Hematopoietic multipotent progenitor cell treated with erythropoietin and hydrocortisone succinate and interleukin-3 and kit ligand, for 15 days (in vitro differentiated cells): ENCODE results near the gene MVD.

Source experiments
- DNase-seq: peaks from one replicate; pipeline ENCODE4 v3.0.0-alpha.2; 2015; ENCODE audit warnings: low spot score

Gene MVD

GRCh38 chr16:88662843-88663606 lies at the start of gene MVD:
MVD (minus strand) TSS chr16:88663091; CDS start chr16:88663080, 11 bp downstream.
- DNase-seq: peak; percentile 98

- no peak for DNase-seq
Measured at GRCh38 chr16:88712362-88712979, 49.6 kb upstream of the MVD start.

GRCh38 chr16:88711750-88712340 lies 49.0 kb upstream of the MVD start:
- no peak for DNase-seq

GRCh38 chr16:88710556-88710955 lies 47.7 kb upstream of the MVD start:
- no peak for DNase-seq

- no peak for DNase-seq
Measured at GRCh38 chr16:88706965-88707826, 44.3 kb upstream of the MVD start.

- DNase-seq: peak; percentile 93
Measured at GRCh38 chr16:88706229-88706964, 43.5 kb upstream of the MVD start, which contains the start of the genes CTU2 and RNF166. CTU2 (plus strand) TSS chr16:88706503; CDS start chr16:88706531, 28 bp downstream. RNF166 (minus strand) TSS chr16:88706408; CDS start chr16:88706325, 83 bp downstream.

- DNase-seq: peak; percentile 36
Measured at GRCh38 chr16:88705801-88706228, 42.9 kb upstream of the MVD start.

GRCh38 chr16:88705076-88705684 lies 42.3 kb upstream of the MVD start:
- DNase-seq: no peak

GRCh38 chr16:88703486-88704309 lies 40.8 kb upstream of the MVD start:
- no peak for DNase-seq

GRCh38 chr16:88702371-88703210 lies 39.7 kb upstream of the MVD start:
- no peak for DNase-seq

GRCh38 chr16:88701581-88702370 lies 38.9 kb upstream of the MVD start:
- no peak for DNase-seq

GRCh38 chr16:88700636-88701482 lies 38.0 kb upstream of the MVD start:
- DNase-seq: no peak

- DNase-seq: no peak
Measured at GRCh38 chr16:88700322-88700635, 37.4 kb upstream of the MVD start.

GRCh38 chr16:88699180-88699579 lies 36.3 kb upstream of the MVD start:
- no peak for DNase-seq

- no peak for DNase-seq
Measured at GRCh38 chr16:88698646-88699045, 35.8 kb upstream of the MVD start.

GRCh38 chr16:88697831-88698615 lies 35.1 kb upstream of the MVD start:
- DNase-seq: no peak
